Stimulated activated effector memory CD8-positive, alpha-beta T cell treated with anti-CD3 and anti-CD28 coated beads, Interleukin-12 subunit alpha, Interleukin-12 subunit beta, amount 100 ng/mL, for 72 hours (primary cell): ENCODE measurements around the gene KMT5C.

Experiments
- ATAC-seq: fragments of 150-1000 bp; cut with Tn5 transposase; 2 replicates; pipeline ENCODE4 v1.10.0; 2021
- DNase-seq, 2 donors: peaks; one replicate each; pipeline ENCODE4 v3.0.0; 2021 to 2022; ENCODE audit warnings: low spot score in 2 of 2
- H3K27ac Mint-ChIP-seq: one replicate; pipeline ENCODE4 v1.8.0; 2022; ENCODE audit warnings: mild to moderate bottlenecking, mixed read lengths
- H3K36me3 Mint-ChIP-seq: one replicate; pipeline ENCODE4 v1.8.0; 2022; ENCODE audit warnings: mild to moderate bottlenecking, mixed read lengths
- H3K4me1 Mint-ChIP-seq: one replicate; pipeline ENCODE4 v1.8.0; 2022; ENCODE audit warnings: mixed read lengths
- H3K4me3 Mint-ChIP-seq: one replicate; pipeline ENCODE4 v1.8.0; 2022; ENCODE audit warnings: mild to moderate bottlenecking, mixed read lengths
- H3K9me3 Mint-ChIP-seq: one replicate; pipeline ENCODE4 v1.8.0; 2022; ENCODE audit warnings: mixed read lengths

The KMT5C gene

GRCh38 chr19:55352040-55352439 lies 12.4 kb downstream of the KMT5C start:
- DNase-seq (no peak), ATAC-seq (peak; percentile 41)
- peaks cover 13% of the 10 kb centered on the region for H3K36me3 Mint-ChIP-seq
- H3K27ac Mint-ChIP-seq = no peak overlapping the region
- H3K9me3 Mint-ChIP-seq = no peaks in the 10 kb centered on the region
- H3K4me3 Mint-ChIP-seq = peak overlapping the region; percentile 68
- H3K4me1 Mint-ChIP-seq = peaks cover 33% of the 10 kb centered on the region

- peaks cover 33% of the 10 kb centered on the region for H3K4me1 Mint-ChIP-seq
- no peaks in the 10 kb centered on the region for H3K9me3 Mint-ChIP-seq
- H3K4me3 Mint-ChIP-seq = peak overlapping the region; percentile 68
- no peak for DNase-seq
- peaks cover 13% of the 10 kb centered on the region for H3K36me3 Mint-ChIP-seq
- H3K27ac Mint-ChIP-seq = no peak overlapping the region
- ATAC-seq = no peak
Observed at GRCh38 chr19:55352549-55353145, 13.0 kb downstream of the KMT5C start.

- peaks cover 33% of the 10 kb centered on the region for H3K4me1 Mint-ChIP-seq
- no peaks in the 10 kb centered on the region for H3K9me3 Mint-ChIP-seq
- no peak overlapping the region for H3K27ac Mint-ChIP-seq
- ATAC-seq = peak; percentile 1
- H3K36me3 Mint-ChIP-seq = peaks cover 13% of the 10 kb centered on the region
- DNase-seq = no peak
- peak overlapping the region; percentile 68 for H3K4me3 Mint-ChIP-seq
Observed at GRCh38 chr19:55353356-55353802, 13.7 kb downstream of the KMT5C start.

GRCh38 chr19:55353803-55354697 lies 14.4 kb downstream of the KMT5C start:
- Mint-ChIP-seq H3K4me3 (peak overlapping the region; percentile 68), H3K9me3 (no peaks in the 10 kb centered on the region), H3K4me1 (peaks cover 33% of the 10 kb centered on the region), H3K36me3 (peaks cover 13% of the 10 kb centered on the region), H3K27ac (no peak overlapping the region)
- ATAC-seq (peak; percentile 82), DNase-seq (peak; percentile 63 to 73)

GRCh38 chr19:55354698-55355212 lies 15.1 kb downstream of the KMT5C start, which contains the start of gene COX6B2:
Gene COX6B2, minus strand, starts transcription at chr19:55354719. Its CDS starts 198 bp downstream, at chr19:55354521.
- no peak within 1 kb of the TSS for H3K27ac Mint-ChIP-seq
- H3K4me3 Mint-ChIP-seq = peak within 1 kb of the TSS; percentile 68
- H3K36me3 Mint-ChIP-seq = peaks cover 13% of the 10 kb centered on the region
- no peaks in the 10 kb centered on the region for H3K9me3 Mint-ChIP-seq
- no peak for DNase-seq
- ATAC-seq = no peak
- peaks cover 33% of the 10 kb centered on the region for H3K4me1 Mint-ChIP-seq

- Mint-ChIP-seq H3K9me3 (no peaks in the 10 kb centered on the region), H3K4me3 (no peak overlapping the region), H3K36me3 (peaks cover 13% of the 10 kb centered on the region), H3K27ac (no peak overlapping the region), H3K4me1 (peaks cover 33% of the 10 kb centered on the region)
- ATAC-seq (no peak), DNase-seq (no peak)
Observed at GRCh38 chr19:55355213-55355821, 15.6 kb downstream of the KMT5C start.

- Mint-ChIP-seq H3K9me3 (no peaks in the 10 kb centered on the region), H3K36me3 (no peaks in the 10 kb centered on the region), H3K4me1 (peaks cover 7% of the 10 kb centered on the region), H3K4me3 (no peak overlapping the region), H3K27ac (no peak overlapping the region)
- ATAC-seq = no peak
- DNase-seq = no peak
Observed at GRCh38 chr19:55358493-55358892, 18.8 kb downstream of the KMT5C start.

- H3K4me1 Mint-ChIP-seq = no peaks in the 10 kb centered on the region
- no peaks in the 10 kb centered on the region for H3K36me3 Mint-ChIP-seq
- no peak overlapping the region for H3K4me3 Mint-ChIP-seq
- ATAC-seq (no peak), DNase-seq (no peak)
- no peak overlapping the region for H3K27ac Mint-ChIP-seq
- no peaks in the 10 kb centered on the region for H3K9me3 Mint-ChIP-seq
Observed at GRCh38 chr19:55358943-55359908, 19.6 kb downstream of the KMT5C start.

- Mint-ChIP-seq H3K4me3 (no peak overlapping the region), H3K27ac (no peak overlapping the region), H3K4me1 (no peaks in the 10 kb centered on the region), H3K36me3 (no peaks in the 10 kb centered on the region), H3K9me3 (no peaks in the 10 kb centered on the region)
- no peak for DNase-seq
- ATAC-seq = no peak
Observed at GRCh38 chr19:55360902-55361301, 21.2 kb downstream of the KMT5C start.

GRCh38 chr19:55362174-55362989 lies 22.7 kb downstream of the KMT5C start:
- DNase-seq = no peak
- H3K4me1 Mint-ChIP-seq = no peaks in the 10 kb centered on the region

GRCh38 chr19:55362990-55363716 lies 23.5 kb downstream of the KMT5C start, which contains the start of gene GARIN5B:
Gene GARIN5B, minus strand, starts transcription at chr19:55363260. Its CDS starts 194 bp downstream, at chr19:55363066.
- ATAC-seq (no peak), DNase-seq (no peak)
- Mint-ChIP-seq H3K4me1 (no peaks in the 10 kb centered on the region), H3K9me3 (no peaks in the 10 kb centered on the region), H3K4me3 (no peak within 1 kb of the TSS), H3K27ac (no peak within 1 kb of the TSS), H3K36me3 (no peaks in the 10 kb centered on the region)

More at GRCh38 chr19:55362174-55362989, 22.7 kb downstream of the KMT5C start:
- H3K27ac Mint-ChIP-seq = no peak overlapping the region
- H3K4me3 Mint-ChIP-seq = no peak overlapping the region
- H3K9me3 Mint-ChIP-seq = no peaks in the 10 kb centered on the region
- H3K36me3 Mint-ChIP-seq = no peaks in the 10 kb centered on the region
- no peak for ATAC-seq

GRCh38 chr19:55365245-55365644 lies 25.6 kb downstream of the KMT5C start:
- no peaks in the 10 kb centered on the region for H3K36me3 Mint-ChIP-seq
- ATAC-seq = no peak
- H3K27ac Mint-ChIP-seq = no peak overlapping the region
- H3K9me3 Mint-ChIP-seq = no peaks in the 10 kb centered on the region
- DNase-seq = no peak
- peaks cover 7% of the 10 kb centered on the region for H3K4me1 Mint-ChIP-seq
- no peak overlapping the region for H3K4me3 Mint-ChIP-seq

GRCh38 chr19:55365964-55366363 lies 26.3 kb downstream of the KMT5C start:
- H3K36me3 Mint-ChIP-seq = no peaks in the 10 kb centered on the region
- H3K27ac Mint-ChIP-seq = no peak overlapping the region
- DNase-seq (no peak), ATAC-seq (no peak)
- H3K4me3 Mint-ChIP-seq = no peak overlapping the region
- H3K9me3 Mint-ChIP-seq = no peaks in the 10 kb centered on the region
- H3K4me1 Mint-ChIP-seq = peaks cover 7% of the 10 kb centered on the region
